Ammon's horn (tissue), 1 donor: Measurements from ENCODE around the gene ASAP2.

Experiments used
- DNase-seq: peaks from one replicate; pipeline ENCODE4 v3.0.0-alpha.2; 2016; ENCODE audit warnings: low spot score

The ASAP2 gene

DNA sequence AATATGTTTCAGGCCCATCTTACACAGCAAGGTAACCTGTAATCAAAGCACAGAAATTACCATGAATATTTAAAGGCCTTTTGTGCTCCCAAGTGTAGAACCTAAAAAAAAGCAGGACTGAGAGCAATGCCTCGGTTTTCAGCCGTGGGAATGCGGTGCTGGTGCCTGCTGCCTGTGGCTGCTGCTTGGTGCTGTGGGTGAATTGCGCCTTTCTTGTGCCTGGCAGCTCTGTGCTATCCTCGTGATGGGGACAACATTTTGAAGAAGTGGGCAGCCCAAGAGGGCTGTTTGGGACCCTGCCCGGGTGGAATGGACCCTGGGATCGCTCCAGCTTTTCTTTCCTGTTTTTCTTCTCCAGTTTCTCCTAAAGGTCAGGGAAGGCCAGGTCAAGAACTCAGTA is 91.2 kb downstream of the ASAP2 start:
- DNase-seq: peak; percentile 87

DNA sequence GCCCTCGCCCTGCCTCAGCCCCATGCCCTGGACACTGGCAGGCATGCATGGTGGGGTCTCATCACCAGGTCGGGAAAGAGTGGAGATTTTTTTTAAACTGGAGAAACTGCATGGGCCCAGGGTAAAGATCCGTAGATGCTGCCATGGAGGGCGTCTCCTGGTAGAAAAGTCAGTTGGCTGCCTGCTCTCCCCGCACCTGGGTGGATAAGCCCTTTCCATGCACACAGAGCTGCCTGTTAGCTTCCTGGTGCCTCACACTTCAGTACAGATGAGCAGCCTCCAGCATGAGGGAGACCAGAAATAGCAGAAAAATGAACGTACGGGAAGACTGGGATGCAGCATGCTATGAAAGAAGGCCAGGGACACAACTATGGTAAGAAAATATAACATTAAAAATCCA is 92.0 kb downstream of the ASAP2 start:
- no peak for DNase-seq

DNA sequence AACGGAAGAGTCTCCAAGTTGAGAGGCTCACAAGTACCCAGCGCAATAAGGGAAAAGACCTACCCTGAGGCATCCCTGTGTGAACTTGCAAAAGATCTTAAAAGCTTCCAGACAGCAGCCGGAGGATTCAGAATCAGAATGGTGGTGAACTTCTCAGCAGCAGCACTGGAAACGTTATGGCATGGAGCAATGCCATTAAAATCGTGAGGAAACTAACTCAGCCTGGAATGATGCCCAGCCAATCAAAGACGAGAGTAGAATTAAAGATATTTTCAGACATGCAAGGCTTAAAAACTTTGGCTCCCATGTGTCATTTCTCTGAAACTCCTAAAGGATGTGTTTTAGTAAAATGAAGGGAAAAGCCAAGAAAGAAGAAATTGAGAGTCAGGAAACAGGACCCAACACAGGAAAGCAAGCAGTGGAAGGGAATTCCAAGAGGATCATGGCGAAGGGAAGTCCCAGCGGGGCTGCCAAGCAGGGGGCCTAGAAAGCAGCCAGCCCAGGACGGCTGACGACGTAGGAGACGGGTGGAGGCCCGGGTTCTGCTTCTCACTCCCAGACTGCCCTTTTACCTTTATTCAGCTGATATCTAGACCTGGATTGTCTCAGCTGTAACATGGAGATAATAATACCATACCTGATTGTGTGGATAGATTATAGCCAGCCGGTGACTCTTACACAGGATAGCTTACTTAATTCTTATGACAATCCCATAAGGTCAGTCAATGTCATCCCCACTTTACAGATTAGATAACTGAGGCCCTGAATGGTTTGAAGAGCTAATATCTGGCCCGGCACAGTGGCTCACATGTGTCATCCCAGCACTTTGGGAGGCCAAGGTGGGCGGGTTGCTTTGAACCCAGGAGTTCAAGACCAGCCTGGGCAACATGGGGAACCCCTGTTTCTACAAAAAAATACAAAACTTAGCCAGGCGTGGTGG is 92.8 kb downstream of the ASAP2 start:
- no peak for DNase-seq

DNA sequence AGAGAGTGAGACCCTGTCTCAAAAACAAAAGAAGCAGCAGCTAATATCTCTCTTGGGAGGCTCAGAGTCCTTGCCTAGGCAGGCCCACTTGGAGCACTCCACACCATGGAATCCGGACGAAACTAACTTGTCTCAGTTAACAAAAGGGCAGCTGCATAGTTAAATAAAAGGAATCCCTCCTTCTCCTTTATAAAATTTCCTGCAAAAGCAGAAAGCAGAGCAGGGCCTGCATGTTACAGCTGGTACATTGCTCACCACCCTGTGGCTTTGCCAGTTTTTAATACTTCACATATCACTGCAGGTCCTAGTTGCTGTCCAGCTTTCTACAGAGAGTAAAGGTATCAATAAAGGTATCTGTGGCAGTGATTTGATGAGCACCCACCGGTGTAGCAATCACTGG is 93.6 kb downstream of the ASAP2 start:
- DNase-seq: no peak

DNA sequence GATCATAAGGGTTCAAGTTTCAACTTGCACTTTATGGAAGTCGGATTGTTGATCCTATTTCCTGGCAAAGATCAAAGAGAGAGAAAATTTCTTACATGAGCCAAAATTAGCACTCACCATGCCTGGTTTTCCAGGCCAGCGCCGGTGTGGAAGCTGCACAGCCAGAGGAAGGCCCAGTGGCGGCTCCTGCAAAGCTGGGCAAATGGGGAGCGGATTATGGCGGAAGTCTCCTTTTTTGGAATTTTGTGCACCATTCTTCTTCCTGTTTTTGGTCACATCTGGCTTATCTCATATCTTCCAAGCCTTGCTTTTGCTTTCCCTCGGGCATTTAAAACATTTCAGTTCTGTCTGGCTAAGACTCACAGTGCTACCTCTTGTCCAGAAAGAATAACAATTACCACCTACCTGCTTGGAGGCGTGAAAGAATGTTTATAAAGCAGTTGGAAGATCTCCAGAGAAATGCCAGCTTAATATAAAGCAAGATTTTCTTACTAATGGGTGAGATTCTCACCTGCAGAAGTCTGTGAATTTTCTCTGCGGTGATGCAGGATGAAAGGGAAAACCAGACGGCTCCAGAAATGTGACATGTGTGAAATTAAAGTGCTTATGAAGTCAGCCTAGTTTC is 94.3 kb downstream of the ASAP2 start:
- DNase-seq: no peak

DNA sequence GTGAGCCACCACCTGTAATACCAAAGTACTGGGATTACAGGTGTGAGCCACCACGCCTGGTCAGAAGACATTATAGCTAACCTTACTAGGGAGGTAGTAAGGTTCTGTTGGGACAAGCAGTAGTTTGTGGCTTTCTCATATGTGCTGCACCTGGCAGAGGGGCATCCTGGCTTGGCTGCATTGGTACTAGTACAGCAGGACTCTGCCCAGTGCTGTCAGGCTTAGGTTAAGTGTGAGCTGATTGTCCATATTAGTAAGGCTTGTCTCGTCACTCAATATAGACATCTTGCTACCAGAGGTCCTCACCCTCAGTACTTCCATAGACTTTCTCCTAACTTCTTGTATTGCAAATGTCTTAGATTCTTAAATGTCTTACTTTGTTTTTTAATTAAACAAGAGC is 96.1 kb downstream of the ASAP2 start:
- no peak for DNase-seq

- peak; percentile 64 for DNase-seq
These were observed 97.1 kb downstream of the ASAP2 start for GRCh38 chr2:9303528-9304225.

GRCh38 chr2:9306911-9307310 is 100.3 kb downstream of the ASAP2 start:
- no peak for DNase-seq

DNA sequence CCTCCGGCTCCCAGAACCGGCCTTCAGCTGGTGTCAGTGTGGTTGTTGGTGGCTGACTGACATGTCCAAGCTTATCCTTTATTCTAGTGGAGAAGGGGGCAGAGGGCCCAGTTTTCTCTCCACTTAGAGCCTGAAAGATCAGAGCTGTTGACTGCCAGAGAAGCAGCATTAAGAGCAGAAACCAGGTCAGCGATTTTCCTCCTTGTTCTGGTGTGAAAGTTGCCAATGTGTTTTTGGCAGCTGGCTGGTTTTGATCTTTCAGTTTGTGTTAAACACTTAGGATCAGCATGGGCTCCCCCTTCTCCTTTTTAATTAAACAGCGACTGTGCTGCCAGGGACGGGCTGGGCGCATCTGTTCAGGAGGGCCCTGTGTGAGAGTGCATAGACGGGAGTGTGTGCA is 100.9 kb downstream of the ASAP2 start:
- peak; percentile 62 for DNase-seq

GRCh38 chr2:9308186-9308955 is 101.8 kb downstream of the ASAP2 start:
- DNase-seq: no peak

DNA sequence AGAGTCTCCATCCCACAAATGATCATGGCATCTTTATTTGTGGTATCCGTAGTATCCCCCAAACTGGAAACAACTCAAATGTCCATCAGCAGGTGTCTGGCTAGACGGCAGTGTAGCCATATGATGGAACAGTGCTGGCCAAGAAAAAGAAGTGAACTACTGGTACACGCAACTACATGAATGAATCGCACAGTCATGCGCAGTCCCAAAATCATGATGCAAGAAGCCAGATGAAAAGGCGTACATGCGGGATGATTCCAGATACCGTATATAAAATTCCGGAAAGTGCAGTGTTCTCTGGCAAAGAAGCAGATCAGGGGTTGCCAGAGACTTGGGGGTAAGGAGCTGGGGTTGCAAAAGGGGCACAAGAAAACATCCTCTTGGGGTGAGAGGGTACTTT is 102.5 kb downstream of the ASAP2 start:
- DNase-seq: no peak

DNA sequence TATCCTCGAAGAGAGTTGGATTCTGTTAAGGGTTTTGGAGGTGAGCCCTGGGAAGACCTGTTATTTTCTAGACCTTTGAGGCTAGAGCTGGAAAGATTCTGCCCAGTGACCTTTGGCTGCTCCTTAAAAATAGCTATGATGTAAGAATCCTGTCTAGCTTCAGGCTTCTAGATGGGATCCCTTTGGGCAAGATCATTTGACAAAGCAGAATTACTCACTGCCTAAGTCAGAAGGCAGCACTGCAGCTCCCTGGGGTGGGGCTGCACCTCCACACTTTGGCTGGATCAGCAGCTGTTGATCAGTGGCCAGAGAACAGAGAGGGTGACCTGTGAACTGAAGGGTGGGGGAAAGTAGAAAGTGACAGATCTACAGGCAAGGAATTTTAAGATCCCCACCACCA is 103.8 kb downstream of the ASAP2 start:
- DNase-seq: no peak

DNA sequence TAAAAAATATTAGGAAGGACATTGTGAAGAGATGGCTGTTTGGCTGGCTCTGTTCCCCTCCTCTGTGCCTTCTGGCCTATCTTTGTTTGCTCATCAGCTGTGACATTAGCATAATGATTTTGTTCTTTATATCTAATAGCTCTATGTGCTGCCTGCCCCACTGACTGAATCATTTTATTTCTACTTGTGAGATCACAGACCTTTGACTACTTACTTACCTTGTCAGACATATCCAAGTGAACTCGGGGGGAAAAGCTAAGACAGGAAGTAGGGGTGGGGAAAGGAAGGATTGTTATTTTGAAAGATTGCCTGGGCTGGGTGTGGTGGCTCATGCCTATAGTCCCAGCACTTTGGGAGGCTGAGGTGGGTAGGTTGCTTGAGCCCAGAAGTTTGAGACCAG is 104.2 kb downstream of the ASAP2 start:
- no peak for DNase-seq

DNA sequence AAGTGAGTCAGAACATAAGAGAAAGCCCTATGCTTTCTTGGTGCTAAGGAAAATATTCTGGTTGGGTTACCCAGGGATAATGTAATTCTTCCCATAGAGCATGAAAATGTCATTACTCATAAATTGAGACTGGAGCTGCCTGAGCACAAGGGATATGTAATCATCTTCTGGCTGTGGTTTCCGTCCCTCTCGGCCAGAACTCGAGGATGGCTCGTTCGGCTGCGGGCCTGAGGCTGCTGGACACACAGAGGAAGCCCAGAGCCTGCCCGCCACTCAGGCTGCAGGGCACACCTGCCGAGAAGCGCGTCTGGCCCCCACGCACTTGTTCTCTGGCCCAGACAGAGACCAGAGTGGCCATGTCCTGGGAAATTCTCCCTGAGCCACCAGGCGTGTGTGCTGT is 104.9 kb downstream of the ASAP2 start:
- DNase-seq: peak; percentile 52

DNA sequence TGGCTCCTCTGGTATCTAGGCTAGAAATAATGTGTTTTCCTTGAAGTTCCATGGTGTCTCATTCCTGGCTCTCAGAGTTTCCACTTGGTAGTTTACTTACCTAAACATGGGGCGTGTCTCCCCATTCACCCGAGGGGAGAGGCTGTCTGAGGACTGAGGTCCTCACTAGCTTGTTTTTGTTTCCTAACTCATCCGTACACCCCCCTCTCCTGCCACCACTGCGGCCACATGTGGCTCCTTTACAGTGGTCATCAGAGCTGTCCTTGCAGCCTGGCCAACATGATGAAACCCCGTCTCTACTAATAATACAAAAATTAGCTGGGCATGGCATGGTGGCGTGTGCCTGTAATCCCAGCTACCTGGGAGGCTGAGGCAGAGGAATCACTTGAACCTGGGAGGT is 106.0 kb downstream of the ASAP2 start:
- DNase-seq: no peak

GRCh38 chr2:9313443-9313842 is 106.8 kb downstream of the ASAP2 start:
- DNase-seq: no peak

DNA sequence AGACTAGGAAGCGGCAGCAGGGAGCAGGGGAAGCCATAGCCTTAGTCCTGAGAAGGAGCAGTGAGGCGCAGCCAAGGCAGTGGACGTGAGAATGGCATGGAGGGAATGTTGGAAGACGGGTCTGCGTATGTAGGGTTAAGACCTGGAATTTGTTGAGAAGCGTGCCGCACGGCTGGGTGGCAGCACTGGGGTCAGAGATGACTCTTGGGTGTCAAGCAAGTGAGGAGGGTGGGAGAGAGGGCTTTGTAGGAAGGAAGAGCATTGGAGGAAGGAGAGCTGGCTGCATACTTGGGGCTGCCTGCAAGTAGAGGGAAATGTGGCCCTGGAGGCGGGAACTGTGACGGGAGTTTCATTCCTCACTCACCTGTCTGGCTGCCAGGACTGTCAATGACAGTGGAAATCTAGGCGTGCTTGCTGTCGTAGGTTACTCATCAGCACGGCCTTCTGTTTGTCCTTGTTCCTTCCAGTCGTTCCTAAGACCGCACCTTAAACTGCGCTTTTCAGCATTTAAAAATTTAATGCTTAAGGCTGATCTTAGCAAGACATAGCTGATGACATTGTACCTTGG is 108.8 kb downstream of the ASAP2 start:
- no peak for DNase-seq

- no peak for DNase-seq
These were observed 110.9 kb downstream of the ASAP2 start for GRCh38 chr2:9317559-9317958.

GRCh38 chr2:9318461-9319337 is 112.1 kb downstream of the ASAP2 start:
- no peak for DNase-seq

GRCh38 chr2:9319338-9319715 is 112.7 kb downstream of the ASAP2 start:
- no peak for DNase-seq

DNA sequence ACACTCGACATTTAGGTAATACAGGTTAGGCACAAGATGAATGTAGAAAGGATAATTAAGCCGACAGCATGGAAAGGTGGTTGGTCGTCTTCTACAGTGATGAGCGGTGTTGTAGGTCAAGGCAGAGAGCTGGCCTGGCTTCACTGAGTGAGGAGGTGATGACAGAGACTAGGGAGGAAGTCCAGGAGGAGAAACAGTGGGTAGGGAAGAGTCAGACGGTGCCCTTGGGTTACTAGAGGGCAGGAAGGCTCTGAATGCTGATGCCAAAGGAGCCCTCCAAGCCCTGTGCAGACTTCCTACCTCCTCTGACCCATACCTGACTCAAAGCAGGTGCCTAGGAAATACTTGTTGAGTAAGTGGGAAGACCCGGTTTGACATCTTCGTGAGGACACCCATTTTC is 116.0 kb downstream of the ASAP2 start:
- DNase-seq: no peak
